Liver (tissue), 9 donors: ENCODE results near the gene D2HGDH. TPM values are rescaled to one million over a fixed set of nuclear protein-coding genes. Genes with fewer than 3 reads are reported as not detected.

Experiments
- DNase-seq: peaks from one replicate; pipeline ENCODE4 v3.0.0-alpha.2; 2017; ENCODE audit warnings: low spot score
- H3K27ac ChIP-seq, 2 donors: one replicate each; pipeline ENCODE4 v1.7.0; 2013; ENCODE audit warnings: inconsistent platforms in 2 of 2, low read length in 2 of 2, control low read depth in 1 of 2, low read depth in 1 of 2, mild to moderate bottlenecking in 1 of 2
- H3K27me3 ChIP-seq, 4 donors: one replicate each; pipeline versions ENCODE4 v1.6.1 to v1.7.0; 2013; ENCODE audit warnings: low read length in 3 of 4, inconsistent platforms in 1 of 4, mild to moderate bottlenecking in 1 of 4, moderate library complexity in 1 of 4; ENCODE audit not compliant: control insufficient read depth in 4 of 4, insufficient read depth in 4 of 4
- H3K36me3 ChIP-seq, 4 donors: one replicate each; pipeline versions ENCODE4 v1.6.1 to v1.7.0; 2013; ENCODE audit warnings: low read length in 3 of 4, mild to moderate bottlenecking in 3 of 4, low read depth in 1 of 4, moderate library complexity in 1 of 4; ENCODE audit not compliant: control insufficient read depth in 4 of 4, insufficient read depth in 3 of 4
- H3K4me1 ChIP-seq, 4 donors: one replicate each; pipeline versions ENCODE4 v1.6.1 to v1.7.0; 2013; ENCODE audit warnings: low read length in 3 of 4, mild to moderate bottlenecking in 3 of 4, moderate library complexity in 1 of 4; ENCODE audit not compliant: control insufficient read depth in 4 of 4, insufficient read depth in 4 of 4
- H3K4me3 ChIP-seq, 3 donors: one replicate each; pipeline versions ENCODE4 v1.6.1 to v1.7.0; 2013; ENCODE audit warnings: low read length in 3 of 3, control low read depth in 1 of 3, low read depth in 1 of 3, mild to moderate bottlenecking in 1 of 3
- H3K9ac ChIP-seq, 2 donors: one replicate each; pipeline ENCODE4 v1.7.0; 2013; ENCODE audit warnings: low read length in 2 of 2, mild to moderate bottlenecking in 2 of 2, moderate library complexity in 2 of 2, control low read depth in 1 of 2, low read depth in 1 of 2
- H3K9me3 ChIP-seq, 4 donors: one replicate each; pipeline versions ENCODE4 v1.6.1 to v1.7.0; 2013; ENCODE audit warnings: low read length in 3 of 4; ENCODE audit not compliant: control insufficient read depth in 4 of 4
- ATF3 ChIP-seq: IDR thresholded peaks from 2 replicates; pipeline ENCODE4 v1.6.1; 2016; ENCODE audit warnings: antibody characterized with exemption
- EGR1 ChIP-seq, 2 donors: IDR thresholded peaks; 2 replicates each; pipeline ENCODE4 v1.6.1; 2016 to 2018; ENCODE audit warnings: antibody characterized with exemption in 2 of 2, low read depth in 2 of 2
- HNF4A ChIP-seq, 2 donors: conservative IDR thresholded peaks; 2 replicates each; pipeline ENCODE4 v1.6.1; 2016; ENCODE audit warnings: antibody characterized with exemption in 2 of 2, mild to moderate bottlenecking in 2 of 2
- NR2F2 ChIP-seq: IDR thresholded peaks from 2 replicates; pipeline ENCODE4 v1.6.1; 2016; ENCODE audit warnings: antibody characterized with exemption
- REST ChIP-seq: IDR thresholded peaks from 2 replicates; pipeline ENCODE4 v1.6.1; 2016; ENCODE audit warnings: antibody characterized with exemption, mild to moderate bottlenecking
- ZBTB33 ChIP-seq: IDR thresholded peaks from 2 replicates; pipeline ENCODE4 v1.6.1; 2016; ENCODE audit warnings: antibody characterized with exemption
- WGBS: extraction: QIAGEN DNeasy Blood & Tissue Kit; methylation state at CpG from one replicate; pipeline ENCODE4 v1.1.7; 2013; 5-methylcytosine and 5-hydroxymethylcytosine counted together
- polyA plus RNA-seq, 2 donors: library from polyadenylated mRNA; stranded (reverse) in 1 of 2; unstranded in 1 of 2; fragments of 200-250 nt in 1 of 2; fragments of >200 nt in 1 of 2; fragmentation: Nextera tagmentation in 1 of 2; extraction: Ambion mirVana in 1 of 2; gene quantifications; one replicate each; pipeline versions ENCODE4 v1.2.1 to v1.2.3, GENCODE V29; 2013 to 2015
- total RNA-seq, 2 donors: library from RNA; depleted of rRNA; stranded (reverse); fragments of >200 nt; gene quantifications; one replicate each; pipeline ENCODE4 v1.2.3, GENCODE V29; 2014
- donor health status: healthy.
- donor health status: healthy.
- donor health status: healthy.
- donor health status: healthy.
- donor health status: healthy.

Gene D2HGDH
- total and polyA plus RNA-seq, 4 donors: 6.4 to 25.0 (median 13.5) TPM

GRCh38 chr2:241760301-241760771, 25.9 kb downstream of the D2HGDH start:
- TF ChIP-seq HNF4A (conservative IDR thresholded peaks at IDR 0.05): no peak
- peaks cover 6 to 28% (median 14%) of the 10 kb centered on the region in 4 donors for H3K36me3 ChIP-seq
- no peak overlapping the region for H3K27ac ChIP-seq
- H3K9ac ChIP-seq: no peak overlapping the region
- no peak overlapping the region for H3K4me3 ChIP-seq
- 95% methylated on average over 17 of the region's 17 CpGs for WGBS
- peaks cover 0 to 4% (median 2%) of the 10 kb centered on the region in 4 donors for H3K4me1 ChIP-seq
- H3K27me3 ChIP-seq: no peaks in the 10 kb centered on the region
- H3K9me3 ChIP-seq: no peaks in the 10 kb centered on the region
- DNase-seq: no peak

- no peak for DNase-seq
Measured at GRCh38 chr2:241762321-241762932, 28.0 kb downstream of the D2HGDH start.

More at GRCh38 chr2:241762321-241762932, 28.0 kb downstream of the D2HGDH start:
- Histone ChIP-seq H3K27me3 (no peaks in the 10 kb centered on the region), H3K36me3 (peaks cover 2 to 16% (median 5%) of the 10 kb centered on the region in 4 donors), H3K4me3 (no peak overlapping the region), H3K9me3 (no peaks in the 10 kb centered on the region), H3K9ac (no peak overlapping the region), H3K27ac (no peak overlapping the region), H3K4me1 (peaks cover 0 to 4% (median 2%) of the 10 kb centered on the region in 4 donors)
- 64% methylated on average over 18 of the region's 18 CpGs for WGBS
- TF ChIP-seq ZBTB33: no peak
- no peak for TF ChIP-seq NR2F2
- TF ChIP-seq REST: no peak
- TF ChIP-seq ATF3: no peak
- no peak for TF ChIP-seq EGR1 (IDR thresholded peaks at IDR 0.05; ENCODE audit: low read depth in 2 of 2)
